GM12875 (cell line): ENCODE results near the gene C1orf105.

Experiments used
- H3K4me3 ChIP-seq: one replicate; pipeline ENCODE4 v1.5.1; 2011; ENCODE audit warnings: low read depth, low read length, control low read depth
- TF ChIP-seq, protein P1 (sequence below): IDR thresholded peaks from 2 replicates; pipeline ENCODE4 v1.5.1; 2011; ENCODE audit warnings: low read depth, mild to moderate bottlenecking, control low read depth, inconsistent platforms, low read length, moderate library complexity, borderline replicate concordance; ENCODE audit not compliant: insufficient read depth

Gene C1orf105

DNA sequence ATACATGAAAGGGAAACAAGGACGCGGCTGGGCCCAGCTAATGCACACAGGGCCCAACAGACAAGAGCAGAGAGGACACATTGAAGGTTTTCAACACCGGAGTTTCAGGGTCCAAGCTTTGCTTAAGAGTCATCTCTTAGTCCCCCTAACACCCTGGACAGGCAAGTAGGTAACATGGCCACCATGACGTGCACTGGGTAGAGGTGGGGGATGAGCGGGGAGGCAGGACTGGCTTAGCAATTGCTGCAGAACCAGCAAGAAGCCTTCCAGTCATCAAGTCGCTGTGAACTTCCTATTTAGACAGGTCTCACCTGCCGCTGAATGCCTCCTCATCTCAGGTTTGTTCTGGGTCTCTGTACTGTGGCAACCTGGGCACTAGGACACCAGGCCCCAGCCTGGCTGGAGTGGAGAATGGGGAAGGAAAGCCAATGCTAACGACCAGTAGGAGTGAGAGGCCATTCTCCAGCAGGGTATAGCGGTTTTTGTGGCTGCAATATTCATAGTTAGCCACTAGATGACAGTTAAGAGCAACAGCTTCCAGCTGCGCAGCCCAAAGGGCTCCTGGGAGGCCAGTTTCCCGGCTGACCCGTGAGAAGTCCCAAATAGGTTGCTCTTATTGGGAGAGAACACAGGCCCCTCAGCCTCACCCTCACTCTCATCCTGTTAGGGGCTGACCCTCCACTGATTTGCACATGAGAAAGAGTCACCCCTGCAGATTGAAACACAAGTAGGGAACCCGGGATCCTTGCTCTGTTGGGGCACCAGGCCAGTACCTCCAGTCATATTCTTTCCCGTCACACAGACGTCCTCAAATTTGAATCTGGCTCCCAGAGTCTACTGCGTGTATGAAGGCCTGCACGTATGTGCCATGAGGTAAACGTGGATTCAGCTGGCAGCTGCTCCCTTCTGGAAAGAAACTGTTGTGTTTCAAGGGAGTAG is 29.4 kb downstream of the C1orf105 start:
- TF ChIP-seq, protein P1, sequence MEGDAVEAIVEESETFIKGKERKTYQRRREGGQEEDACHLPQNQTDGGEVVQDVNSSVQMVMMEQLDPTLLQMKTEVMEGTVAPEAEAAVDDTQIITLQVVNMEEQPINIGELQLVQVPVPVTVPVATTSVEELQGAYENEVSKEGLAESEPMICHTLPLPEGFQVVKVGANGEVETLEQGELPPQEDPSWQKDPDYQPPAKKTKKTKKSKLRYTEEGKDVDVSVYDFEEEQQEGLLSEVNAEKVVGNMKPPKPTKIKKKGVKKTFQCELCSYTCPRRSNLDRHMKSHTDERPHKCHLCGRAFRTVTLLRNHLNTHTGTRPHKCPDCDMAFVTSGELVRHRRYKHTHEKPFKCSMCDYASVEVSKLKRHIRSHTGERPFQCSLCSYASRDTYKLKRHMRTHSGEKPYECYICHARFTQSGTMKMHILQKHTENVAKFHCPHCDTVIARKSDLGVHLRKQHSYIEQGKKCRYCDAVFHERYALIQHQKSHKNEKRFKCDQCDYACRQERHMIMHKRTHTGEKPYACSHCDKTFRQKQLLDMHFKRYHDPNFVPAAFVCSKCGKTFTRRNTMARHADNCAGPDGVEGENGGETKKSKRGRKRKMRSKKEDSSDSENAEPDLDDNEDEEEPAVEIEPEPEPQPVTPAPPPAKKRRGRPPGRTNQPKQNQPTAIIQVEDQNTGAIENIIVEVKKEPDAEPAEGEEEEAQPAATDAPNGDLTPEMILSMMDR, result peak; percentile 91
- no peak overlapping the region for H3K4me3 ChIP-seq

- TF ChIP-seq, protein P1, result no peak
- no peak overlapping the region for H3K4me3 ChIP-seq
These were observed 30.0 kb downstream of the C1orf105 start for GRCh38 chr1:172450524-172450885.

GRCh38 chr1:172451002-172451443 is 30.5 kb downstream of the C1orf105 start:
- TF ChIP-seq, protein P1, result no peak
- H3K4me3 ChIP-seq, result no peak overlapping the region

DNA sequence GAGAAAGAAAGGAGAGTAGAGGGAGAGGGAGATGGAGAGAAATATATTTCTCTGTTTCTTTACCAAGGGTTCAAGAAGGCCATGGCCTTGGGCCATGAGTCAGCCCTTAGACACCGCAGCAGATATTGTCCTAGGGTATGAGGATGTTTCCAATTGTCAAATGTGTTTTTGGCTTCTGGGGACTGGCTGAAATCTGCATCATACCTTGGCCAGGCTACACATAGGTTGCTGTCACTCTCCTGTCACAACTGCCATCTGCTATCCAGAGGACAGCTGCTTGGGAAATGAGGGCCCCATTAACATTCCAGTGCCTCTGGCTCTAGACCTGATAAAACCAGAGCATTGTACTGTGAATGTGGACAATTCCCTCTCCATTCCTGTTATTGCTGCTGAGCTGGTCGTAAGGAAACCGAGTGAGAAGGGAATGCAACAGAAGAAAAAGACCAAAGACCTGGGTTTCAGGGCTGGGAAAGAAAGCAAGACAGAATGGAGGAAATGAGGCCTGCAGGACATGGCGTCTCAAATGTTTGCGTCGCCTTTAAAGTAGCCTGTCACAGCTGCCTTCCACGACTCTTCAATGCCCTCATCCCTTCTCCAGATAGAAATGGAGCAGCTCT is 32.2 kb downstream of the C1orf105 start:
- TF ChIP-seq, protein P1, result no peak
- no peak overlapping the region for H3K4me3 ChIP-seq

DNA sequence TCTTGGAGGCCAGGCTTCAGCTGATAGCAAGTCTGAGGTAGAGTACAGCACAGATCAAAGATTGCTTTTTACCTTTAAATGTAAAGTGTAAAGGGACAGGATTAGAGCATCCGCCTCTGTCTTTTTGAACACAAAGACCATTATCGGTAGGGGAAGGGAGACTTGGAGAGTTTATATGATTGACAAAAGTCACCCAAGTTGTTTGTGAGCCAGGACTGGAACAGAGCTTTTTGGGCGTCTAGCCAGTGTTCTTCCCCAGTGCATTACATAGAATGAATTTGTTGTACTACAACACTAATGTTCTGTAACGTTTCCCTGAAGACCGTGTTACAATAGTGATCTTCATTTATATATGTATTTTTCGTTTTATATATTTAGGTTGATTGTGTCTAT is 32.7 kb downstream of the C1orf105 start:
- H3K4me3 ChIP-seq, result no peak overlapping the region
- TF ChIP-seq, protein P1, result no peak

DNA sequence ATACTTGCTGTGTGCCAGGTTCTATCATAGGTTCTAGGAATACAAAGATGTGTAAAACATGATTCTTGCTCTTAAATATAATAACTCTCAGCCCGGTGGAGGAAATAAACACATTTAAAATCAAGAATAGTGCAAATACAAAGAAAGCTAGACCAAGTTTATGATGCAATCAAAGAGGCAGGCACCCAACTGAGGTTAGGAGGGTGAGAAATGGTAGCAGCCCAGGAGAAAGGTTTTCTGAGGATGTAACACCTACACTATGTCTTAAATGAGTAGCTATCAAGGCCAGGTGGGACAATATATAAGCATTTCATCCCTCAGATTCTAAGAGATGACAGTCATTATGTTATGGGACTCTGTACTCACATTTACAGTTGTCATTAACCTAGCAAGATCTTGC is 33.1 kb downstream of the C1orf105 start:
- TF ChIP-seq, protein P1, result no peak
- no peak overlapping the region for H3K4me3 ChIP-seq
